DOHH2 (cell line): ENCODE results near the gene ADCK1.
"Not testable (repeated sequence)": the region's sequence is repeated elsewhere in the genome, so short reads cannot be mapped to it uniquely, and the experiment has no call there.

Experiments used
- H3F3A ChIP-seq: fragments of 200-600 bp; sonication (generic), shearing (Covaris generic); 2 replicates; pipeline ENCODE4 v1.6.0; 2016; ENCODE audit warnings: antibody characterized with exemption, mild to moderate bottlenecking; ENCODE audit not compliant: control insufficient read depth, insufficient read depth
- H3K27ac ChIP-seq: fragments of 200-600 bp; sonication (generic); 2 replicates; pipeline ENCODE4 v1.5.1; 2014; ENCODE audit warnings: low read depth, mild to moderate bottlenecking, low read length, moderate library complexity
- H3K27me3 ChIP-seq: fragments of 200-600 bp; sonication (generic); 2 replicates; pipeline ENCODE4 v1.6.1; 2014; ENCODE audit warnings: mild to moderate bottlenecking, low read length, mixed read lengths; ENCODE audit not compliant: control insufficient read depth
- H3K36me3 ChIP-seq: fragments of 200-600 bp; sonication (generic); 2 replicates; pipeline ENCODE4 v1.6.1; 2014; ENCODE audit warnings: mild to moderate bottlenecking, low read length, moderate library complexity, mixed read lengths; ENCODE audit not compliant: control insufficient read depth
- H3K4me1 ChIP-seq: fragments of 200-600 bp; sonication (generic); 2 replicates; pipeline ENCODE4 v1.6.1; 2014; ENCODE audit warnings: mild to moderate bottlenecking, low read length, mixed read lengths; ENCODE audit not compliant: control insufficient read depth
- H3K4me2 ChIP-seq: fragments of 200-600 bp; sonication (generic); 2 replicates; pipeline ENCODE4 v1.6.0; 2014; ENCODE audit warnings: mild to moderate bottlenecking, low read length, moderate library complexity
- H3K4me3 ChIP-seq: fragments of 200-600 bp; sonication (generic); 2 replicates; pipeline ENCODE4 v1.5.1; 2014; ENCODE audit warnings: mild to moderate bottlenecking, low read length, mixed read lengths
- H3K79me2 ChIP-seq: fragments of 200-600 bp; sonication (generic); 2 replicates; pipeline ENCODE4 v1.6.1; 2014; ENCODE audit warnings: mild to moderate bottlenecking, low read length, mixed read lengths; ENCODE audit not compliant: control insufficient read depth
- H3K9me2 ChIP-seq: fragments of 200-600 bp; sonication (generic); replicated peaks from 2 replicates; pipeline ENCODE4 v1.6.1; 2014; ENCODE audit warnings: mild to moderate bottlenecking, low read length, mixed read lengths; ENCODE audit not compliant: control insufficient read depth
- H3K9me3 ChIP-seq: fragments of 200-600 bp; sonication (generic); 2 replicates; pipeline ENCODE4 v1.6.1; 2014; ENCODE audit warnings: antibody characterized with exemption, low read length, mixed read lengths; ENCODE audit not compliant: control insufficient read depth, insufficient read depth
- H4K20me1 ChIP-seq: fragments of 200-600 bp; sonication (generic); 2 replicates; pipeline ENCODE4 v1.6.0; 2014; ENCODE audit warnings: low read depth, mild to moderate bottlenecking, antibody characterized with exemption, low read length, moderate library complexity; ENCODE audit not compliant: control insufficient read depth, insufficient read depth
- CTCF ChIP-seq: fragments of 200-600 bp; sonication (generic); IDR thresholded peaks from one replicate; pipeline ENCODE4 v1.5.1; 2014; ENCODE audit warnings: antibody characterized with exemption, mild to moderate bottlenecking, low read depth, low read length; ENCODE audit not compliant: poor library complexity, severe bottlenecking
- EZH2phosphoT487 ChIP-seq: fragments of 200-600 bp; sonication (generic); IDR thresholded peaks from 2 replicates; pipeline ENCODE4 v1.6.1; 2017; ENCODE audit warnings: borderline replicate concordance, mild to moderate bottlenecking, antibody characterized with exemption, low read length, moderate library complexity, mixed read lengths

The ADCK1 gene

GRCh38 chr14:77912754-77913556, 113.0 kb downstream of the ADCK1 start:
- Histone ChIP-seq H3K27me3 (no peaks in the 10 kb centered on the region), H3K9me3 (no peaks in the 10 kb centered on the region), H4K20me1 (no peaks in the 10 kb centered on the region), H3K4me2 (no peak overlapping the region), H3K9me2 (no peaks in the 10 kb centered on the region), H3K79me2 (no peaks in the 10 kb centered on the region), H3F3A (no peaks in the 10 kb centered on the region), H3K36me3 (no peaks in the 10 kb centered on the region), H3K27ac (no peak overlapping the region), H3K4me1 (no peaks in the 10 kb centered on the region), H3K4me3 (no peak overlapping the region)
- TF ChIP-seq CTCF (no peak), EZH2phosphoT487 (no peak)

GRCh38 chr14:77914073-77914721, 114.3 kb downstream of the ADCK1 start:
- Histone ChIP-seq H3K4me3 (no peak overlapping the region), H3K9me2 (no peaks in the 10 kb centered on the region), H3K4me1 (no peaks in the 10 kb centered on the region), H4K20me1 (no peaks in the 10 kb centered on the region), H3K9me3 (no peaks in the 10 kb centered on the region), H3K27me3 (no peaks in the 10 kb centered on the region), H3K36me3 (no peaks in the 10 kb centered on the region), H3F3A (no peaks in the 10 kb centered on the region), H3K27ac (no peak overlapping the region), H3K4me2 (no peak overlapping the region), H3K79me2 (no peaks in the 10 kb centered on the region)
- TF ChIP-seq EZH2phosphoT487 (no peak), CTCF (no peak)

- H3K27me3 ChIP-seq, H3K36me3 ChIP-seq, H3K4me2 ChIP-seq, H3K9me2 ChIP-seq, H4K20me1 ChIP-seq, H3K4me1 ChIP-seq, H3K79me2 ChIP-seq, H3K27ac ChIP-seq, H3F3A ChIP-seq, H3K9me3 ChIP-seq, H3K4me3 ChIP-seq: not testable (repeated sequence)
Measured at GRCh38 chr14:77915390-77915789, 115.5 kb downstream of the ADCK1 start.

GRCh38 chr14:77917491-77918201, 117.7 kb downstream of the ADCK1 start:
- Histone ChIP-seq H3K4me3 (no peak overlapping the region), H3K4me1 (no peaks in the 10 kb centered on the region), H3K27ac (no peak overlapping the region), H3K9me3 (no peaks in the 10 kb centered on the region), H3F3A (no peaks in the 10 kb centered on the region), H3K79me2 (no peaks in the 10 kb centered on the region), H3K4me2 (no peak overlapping the region), H4K20me1 (no peaks in the 10 kb centered on the region), H3K27me3 (no peaks in the 10 kb centered on the region), H3K9me2 (no peaks in the 10 kb centered on the region), H3K36me3 (no peaks in the 10 kb centered on the region)
- no peak for TF ChIP-seq CTCF
- no peak for TF ChIP-seq EZH2phosphoT487
